VCaP (cell line): ENCODE data around the gene GRK1.

ENCODE experiments used
- H3K27ac ChIP-seq: fragments of 450-650 bp; 2 replicates; pipeline ENCODE4 v1.5.1; 2017
- CTCF ChIP-seq: fragments of 450-650 bp; conservative IDR thresholded peaks from 2 replicates; pipeline ENCODE4 v1.5.1; 2017; ENCODE audit warnings: mild to moderate bottlenecking, moderate library complexity

Gene GRK1

GRCh38 chr13:113656831-113657671, 10.0 kb upstream of the GRK1 start:
- no peak overlapping the region for H3K27ac ChIP-seq
- TF ChIP-seq CTCF: no peak

GRCh38 chr13:113657851-113658741, 8.9 kb upstream of the GRK1 start, which contains the start of gene ATP4B:
TSS of gene ATP4B (minus strand) at chr13:113658198. CDS start at chr13:113658144, 54 bp downstream.
- no peak for TF ChIP-seq CTCF
- no peak within 1 kb of the TSS for H3K27ac ChIP-seq

GRCh38 chr13:113658836-113659235, 8.2 kb upstream of the GRK1 start:
- no peak for TF ChIP-seq CTCF
- H3K27ac ChIP-seq: no peak overlapping the region

- H3K27ac ChIP-seq: no peak overlapping the region
- TF ChIP-seq CTCF: no peak
Observed at GRCh38 chr13:113659337-113659736, 7.7 kb upstream of the GRK1 start.

- TF ChIP-seq CTCF: no peak
- no peak overlapping the region for H3K27ac ChIP-seq
Observed at GRCh38 chr13:113660066-113660465, 7.0 kb upstream of the GRK1 start.

- TF ChIP-seq CTCF: no peak
Observed at GRCh38 chr13:113661509-113661908, 5.5 kb upstream of the GRK1 start.

GRCh38 chr13:113663934-113664333, 3.1 kb upstream of the GRK1 start:
- no peak for TF ChIP-seq CTCF
- H3K27ac ChIP-seq: no peak overlapping the region

More at GRCh38 chr13:113661509-113661908, 5.5 kb upstream of the GRK1 start:
- H3K27ac ChIP-seq: no peak overlapping the region
